Breast epithelium (tissue), 4 donors: ENCODE results near the gene SLC27A5. TPM values are rescaled to one million over a fixed set of nuclear protein-coding genes. Genes with fewer than 3 reads are reported as not detected.

ENCODE experiments used
- DNase-seq, 2 donors: peaks; one replicate each; pipeline ENCODE4 v3.0.0-alpha.2; 2019; ENCODE audit warnings: low spot score in 2 of 2
- H3K27ac ChIP-seq, 2 donors: fragments of 200-600 bp; sonication (generic) in 1 of 2; one replicate each; pipeline ENCODE4 v1.5.1; 2016 to 2019; ENCODE audit warnings: mild to moderate bottlenecking in 1 of 2
- H3K27me3 ChIP-seq, 2 donors: fragments of 200-600 bp; sonication (generic) in 1 of 2; one replicate each; pipeline versions ENCODE4 v1.5.1 to v1.6.0; 2017 to 2019; ENCODE audit warnings: control low read depth in 1 of 2, mild to moderate bottlenecking in 1 of 2
- H3K36me3 ChIP-seq: fragments of 200-600 bp; one replicate; pipeline ENCODE4 v1.5.1; 2019
- H3K4me1 ChIP-seq, 2 donors: fragments of 200-600 bp; sonication (generic); one replicate each; pipeline ENCODE4 v1.5.1; 2016 to 2019; ENCODE audit warnings: control low read depth in 1 of 2
- H3K4me3 ChIP-seq, 3 donors: fragments of 200-600 bp; sonication (generic); 1 replicate in 2 of 3; 2 replicates in 1 of 3; pipeline ENCODE4 v1.5.1; 2016 to 2019; ENCODE audit warnings: mild to moderate bottlenecking in 3 of 3, moderate library complexity in 2 of 3
- H3K9me3 ChIP-seq, 2 donors: fragments of 200-600 bp; sonication (generic) in 1 of 2; one replicate each; pipeline ENCODE4 v1.5.1; 2016 to 2019; ENCODE audit warnings: control low read depth in 1 of 2
- CTCF ChIP-seq, 3 donors: fragments of 450-650 bp; IDR thresholded peaks; one replicate each; pipeline ENCODE4 v1.5.1; 2016 to 2017; ENCODE audit warnings: antibody characterized with exemption in 3 of 3, mild to moderate bottlenecking in 3 of 3, moderate library complexity in 3 of 3
- POLR2A ChIP-seq: fragments of 450-650 bp; IDR thresholded peaks from one replicate; pipeline ENCODE4 v1.6.1; 2016; ENCODE audit warnings: antibody characterized with exemption, mild to moderate bottlenecking, moderate library complexity
- POLR2AphosphoS5 ChIP-seq, 3 donors: sonication (generic); formaldehyde crosslinking; IDR thresholded peaks; one replicate each; pipeline ENCODE4 v1.6.1; 2017; ENCODE audit warnings: antibody characterized with exemption in 3 of 3
- intact Hi-C: fragments of 100-400 bp; cut with DNase I; formaldehyde crosslinking; loops from one replicate; pipeline ENCODE4 v1.15.1; 2023; ENCODE audit warnings: low total_unique reads
- total RNA-seq, 3 donors: library from RNA; depleted of rRNA; stranded (reverse); fragments of >200 nt; gene quantifications; one replicate each; pipeline ENCODE4 v1.1.0, GENCODE V29; 2016

SLC27A5 gene
- total RNA-seq, 3 donors from 2014 or later = 4.7 to 18.0 (median 10.7) TPM

GRCh38 chr19:58551577-58552471 is 40.0 kb upstream of the SLC27A5 start:
- TF ChIP-seq POLR2A = no peak
- TF ChIP-seq POLR2AphosphoS5 (IDR thresholded peaks at IDR 0.05) = no peak
- no peak for TF ChIP-seq CTCF (IDR thresholded peaks at IDR 0.05)
- intact Hi-C loops = no loop called here
- peaks cover 4 to 15% of the 10 kb centered on the region in 2 donors for H3K4me1 ChIP-seq
- H3K4me3 ChIP-seq = no peak overlapping the region
- no peaks in the 10 kb centered on the region for H3K9me3 ChIP-seq
- no peaks in the 10 kb centered on the region for H3K27me3 ChIP-seq
- no peak overlapping the region for H3K27ac ChIP-seq
- no peak for DNase-seq
- H3K36me3 ChIP-seq = peaks cover 23% of the 10 kb centered on the region

GRCh38 chr19:58551123-58551497 is 39.3 kb upstream of the SLC27A5 start:
- Histone ChIP-seq H3K27me3 (no peaks in the 10 kb centered on the region), H3K4me3 (no peak overlapping the region), H3K36me3 (peaks cover 23% of the 10 kb centered on the region), H3K9me3 (no peaks in the 10 kb centered on the region), H3K4me1 (peaks cover 9 to 18% of the 10 kb centered on the region in 2 donors), H3K27ac (no peak overlapping the region)
- DNase-seq = no peak
- intact Hi-C loops = no loop called here
- TF ChIP-seq CTCF (IDR thresholded peaks at IDR 0.05) (no peak), POLR2AphosphoS5 (IDR thresholded peaks at IDR 0.05) (no peak), POLR2A (no peak)

GRCh38 chr19:58550362-58551122 is 38.8 kb upstream of the SLC27A5 start:
- Histone ChIP-seq H3K36me3 (peaks cover 23% of the 10 kb centered on the region), H3K27me3 (no peaks in the 10 kb centered on the region), H3K4me3 (no peak overlapping the region), H3K9me3 (no peaks in the 10 kb centered on the region), H3K4me1 (peaks cover 14 to 23% of the 10 kb centered on the region in 2 donors), H3K27ac (no peak overlapping the region)
- no peak for DNase-seq
- intact Hi-C loops = no loop called here
- TF ChIP-seq POLR2AphosphoS5 (IDR thresholded peaks at IDR 0.05) (no peak), CTCF (IDR thresholded peaks at IDR 0.05) (no peak), POLR2A (no peak)

- H3K4me3 ChIP-seq = no peak overlapping the region
- H3K27me3 ChIP-seq = no peaks in the 10 kb centered on the region
- H3K27ac ChIP-seq = no peak overlapping the region
- peaks cover 16 to 27% of the 10 kb centered on the region in 2 donors for H3K4me1 ChIP-seq
- no peak for DNase-seq
- H3K36me3 ChIP-seq = peaks cover 23% of the 10 kb centered on the region
- intact Hi-C loops = no loop called here
- H3K9me3 ChIP-seq = no peaks in the 10 kb centered on the region
- TF ChIP-seq POLR2A (no peak), POLR2AphosphoS5 (IDR thresholded peaks at IDR 0.05) (no peak), CTCF (IDR thresholded peaks at IDR 0.05) (no peak)
Observed at GRCh38 chr19:58549664-58550361, 38.0 kb upstream of the SLC27A5 start.
